NCI-H748 (cell line): ENCODE data around the gene ZMYND10.
"Not testable (repeated sequence)": the region's sequence is repeated elsewhere in the genome, so short reads cannot be mapped to it uniquely, and the experiment has no call there.

Experiments
- DNase-seq: peaks from one replicate; lab custom pipeline; 2025; ENCODE audit not compliant: unreplicated experiment; lab: John Stamatoyannopoulos, UW

ZMYND10 gene

GRCh38 chr3:50312041-50312440 lies 33.5 kb downstream of the ZMYND10 start:
- DNase-seq = not testable (repeated sequence)

- DNase-seq = no peak
These were observed 40.9 kb downstream of the ZMYND10 start for GRCh38 chr3:50304601-50305000.

- no peak for DNase-seq
These were observed 42.3 kb downstream of the ZMYND10 start, which contains the start of gene HYAL1 for GRCh38 chr3:50303013-50303815. TSS of gene HYAL1 (minus strand) at chr3:50303574. CDS start at chr3:50302956, 618 bp downstream.

GRCh38 chr3:50302095-50303012 lies 43.2 kb downstream of the ZMYND10 start:
- no peak for DNase-seq

GRCh38 chr3:50300681-50301254 lies 44.8 kb downstream of the ZMYND10 start:
- no peak for DNase-seq

GRCh38 chr3:50299929-50300680 lies 45.4 kb downstream of the ZMYND10 start:
- DNase-seq = no peak

- no peak for DNase-seq
These were observed 45.9 kb downstream of the ZMYND10 start for GRCh38 chr3:50299638-50299928.

- peak; percentile 94 for DNase-seq
These were observed 46.5 kb downstream of the ZMYND10 start, which contains the start of the genes HYAL3 and NAA80 for GRCh38 chr3:50298836-50299637. TSS of gene HYAL3 (minus strand) at chr3:50299405. CDS start at chr3:50295602, 3,803 bp downstream. TSS of gene NAA80 (minus strand) at chr3:50299405. CDS start at chr3:50297463, 1,942 bp downstream.

- no peak for DNase-seq
These were observed 47.4 kb downstream of the ZMYND10 start for GRCh38 chr3:50297896-50298725.

- no peak for DNase-seq
These were observed 48.2 kb downstream of the ZMYND10 start for GRCh38 chr3:50297384-50297775.

GRCh38 chr3:50296721-50297383 lies 48.7 kb downstream of the ZMYND10 start:
- DNase-seq = no peak

- no peak for DNase-seq
These were observed 49.7 kb downstream of the ZMYND10 start for GRCh38 chr3:50295553-50296431.

- DNase-seq = no peak
These were observed 50.8 kb downstream of the ZMYND10 start for GRCh38 chr3:50294492-50295403.

- DNase-seq = no peak
These were observed 51.4 kb downstream of the ZMYND10 start for GRCh38 chr3:50294089-50294488.

- DNase-seq = no peak
These were observed 52.3 kb downstream of the ZMYND10 start for GRCh38 chr3:50293079-50293801.
